Esophagus (tissue), 2 donors: ENCODE results near the gene ZSCAN5B. TPM values are rescaled to one million over a fixed set of nuclear protein-coding genes. Genes with fewer than 3 reads are reported as not detected.
"Not testable (repeated sequence)": the region's sequence is repeated elsewhere in the genome, so short reads cannot be mapped to it uniquely, and the experiment has no call there.

ENCODE experiments used
- H3K27ac ChIP-seq, 2 donors: one replicate each; pipeline ENCODE4 v1.5.1; 2013; ENCODE audit warnings: low read depth in 2 of 2, mild to moderate bottlenecking in 2 of 2, inconsistent platforms in 1 of 2, low read length in 1 of 2, moderate library complexity in 1 of 2
- H3K27me3 ChIP-seq, 2 donors: one replicate each; pipeline ENCODE4 v1.6.1; 2013; ENCODE audit warnings: low read length in 2 of 2, control low read depth in 1 of 2, mild to moderate bottlenecking in 1 of 2; ENCODE audit not compliant: insufficient read depth in 2 of 2, control insufficient read depth in 1 of 2
- H3K36me3 ChIP-seq, 2 donors: one replicate each; pipeline ENCODE4 v1.6.1; 2013; ENCODE audit warnings: low read length in 1 of 2; ENCODE audit not compliant: control insufficient read depth in 2 of 2, insufficient read depth in 2 of 2
- H3K4me1 ChIP-seq, 2 donors: one replicate each; pipeline ENCODE4 v1.6.1; 2013; ENCODE audit warnings: low read length in 1 of 2; ENCODE audit not compliant: control insufficient read depth in 2 of 2, insufficient read depth in 2 of 2
- H3K4me3 ChIP-seq, 2 donors: one replicate each; pipeline ENCODE4 v1.5.1; 2013; ENCODE audit warnings: low read length in 2 of 2, mild to moderate bottlenecking in 2 of 2, low read depth in 1 of 2, moderate library complexity in 1 of 2
- H3K9me3 ChIP-seq, 2 donors: one replicate each; pipeline ENCODE4 v1.6.1; 2013; ENCODE audit warnings: mild to moderate bottlenecking in 2 of 2, low read depth in 1 of 2, low read length in 1 of 2, moderate library complexity in 1 of 2; ENCODE audit not compliant: control insufficient read depth in 2 of 2, insufficient read depth in 1 of 2
- WGBS, 2 donors: extraction: QIAGEN DNeasy Blood & Tissue Kit; methylation state at CpG; one replicate each; pipeline ENCODE4 v1.1.7; 2013; 5-methylcytosine and 5-hydroxymethylcytosine counted together
- polyA plus RNA-seq, 2 donors: library from polyadenylated mRNA; stranded (reverse); fragments of 200-250 nt; gene quantifications; one replicate each; pipeline ENCODE4 v1.2.3, GENCODE V29; 2013
- donor health status: healthy with polysubstance abuse.
- donor health status: Bipolar disorder and iron deficiency.

Gene ZSCAN5B
- polyA plus RNA-seq, 2 donors: 0.01 to 0.04 TPM

DNA sequence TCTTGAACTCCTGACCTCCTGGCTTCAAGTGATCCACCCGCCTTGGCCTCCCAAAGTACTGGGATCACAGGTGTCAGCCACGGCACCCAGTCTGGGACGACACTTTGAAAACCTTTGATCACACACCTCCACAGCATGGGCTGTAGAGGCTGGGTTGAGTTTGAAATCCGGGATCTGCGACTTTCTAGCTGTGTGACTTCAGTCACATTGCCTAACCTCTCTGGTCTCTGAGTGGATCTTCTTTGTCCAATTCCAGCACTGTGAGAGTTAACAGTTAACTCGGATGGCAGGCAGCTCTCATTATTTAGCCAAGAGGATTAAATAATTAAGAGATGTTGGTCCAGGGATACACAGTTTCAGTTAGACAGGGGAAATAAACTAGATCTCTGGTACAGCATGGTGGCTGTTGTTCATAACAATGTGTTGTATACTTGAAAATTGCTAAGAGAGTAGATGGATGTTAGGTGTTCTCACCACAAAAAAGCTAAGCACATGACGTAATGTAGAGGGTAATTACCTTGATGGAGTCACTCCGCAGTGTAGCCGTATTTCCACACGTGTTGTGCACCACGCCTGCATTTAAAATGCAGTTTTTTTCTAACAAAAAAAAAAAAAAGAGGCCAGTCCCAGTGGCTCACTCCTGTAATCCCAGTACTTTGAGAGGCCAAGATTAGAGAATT is 19.9 kb downstream of the ZSCAN5B start:
- H3K4me3 ChIP-seq: no peak overlapping the region
- WGBS, 2 donors: 51 to 59% methylated on average over 11 of the region's 11 CpGs
- H3K27me3 ChIP-seq: peaks cover 0 to 3% of the 10 kb centered on the region in 2 donors
- no peak overlapping the region for H3K27ac ChIP-seq
- no peaks in the 10 kb centered on the region for H3K4me1 ChIP-seq
- H3K36me3 ChIP-seq: no peaks in the 10 kb centered on the region
- H3K9me3 ChIP-seq: no peaks in the 10 kb centered on the region

DNA sequence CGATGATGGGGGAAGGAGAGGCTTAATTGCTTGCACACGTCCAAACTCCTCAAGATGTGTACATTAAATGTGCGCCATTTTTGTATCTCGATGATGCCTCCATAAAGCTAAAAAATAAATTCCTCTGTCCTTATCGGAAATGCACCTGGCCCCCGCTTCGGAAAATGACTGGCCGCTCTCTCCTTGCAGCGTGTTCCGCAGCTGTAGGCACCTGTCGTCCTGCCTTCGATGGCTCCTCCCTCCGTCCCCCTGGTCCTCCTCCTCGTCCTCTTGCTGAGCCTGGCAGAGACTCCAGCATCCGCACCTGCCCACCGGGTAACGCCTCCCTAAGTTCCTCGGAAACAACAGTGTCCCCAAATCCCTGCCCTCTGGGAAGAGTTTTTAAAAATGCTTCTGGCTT is 20.7 kb downstream of the ZSCAN5B start:
- H3K4me3 ChIP-seq: no peak overlapping the region
- 75 to 78% methylated on average over 18 of the region's 18 CpGs for WGBS, 2 donors
- no peaks in the 10 kb centered on the region for H3K36me3 ChIP-seq
- no peak overlapping the region for H3K27ac ChIP-seq
- peaks cover 0 to 3% of the 10 kb centered on the region in 2 donors for H3K27me3 ChIP-seq
- H3K4me1 ChIP-seq: no peaks in the 10 kb centered on the region
- H3K9me3 ChIP-seq: no peaks in the 10 kb centered on the region

DNA sequence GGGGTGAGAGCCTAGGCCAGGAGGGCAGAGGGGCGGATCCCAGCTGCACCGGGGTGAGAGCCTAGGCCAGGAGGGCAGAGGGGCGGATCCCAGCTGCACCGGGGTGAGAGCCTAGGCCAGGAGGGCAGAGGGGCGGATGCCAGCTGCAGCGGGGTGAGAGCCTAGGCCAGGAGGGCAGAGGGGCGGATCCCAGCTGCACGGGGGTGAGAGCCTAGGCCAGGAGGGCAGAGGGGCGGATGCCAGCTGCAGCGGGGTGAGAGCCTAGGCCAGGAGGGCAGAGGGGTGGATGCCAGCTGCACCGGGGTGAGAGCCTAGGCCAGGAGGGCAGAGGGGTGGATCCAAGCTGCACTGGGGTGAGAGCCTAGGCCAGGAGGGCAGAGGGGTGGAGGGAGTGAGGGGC is 21.3 kb downstream of the ZSCAN5B start:
- H3K4me1 ChIP-seq, H3K9me3 ChIP-seq: not testable (repeated sequence)
- 69 to 73% methylated on average over 3 to 11 of the region's 11 CpGs for WGBS, 2 donors

DNA sequence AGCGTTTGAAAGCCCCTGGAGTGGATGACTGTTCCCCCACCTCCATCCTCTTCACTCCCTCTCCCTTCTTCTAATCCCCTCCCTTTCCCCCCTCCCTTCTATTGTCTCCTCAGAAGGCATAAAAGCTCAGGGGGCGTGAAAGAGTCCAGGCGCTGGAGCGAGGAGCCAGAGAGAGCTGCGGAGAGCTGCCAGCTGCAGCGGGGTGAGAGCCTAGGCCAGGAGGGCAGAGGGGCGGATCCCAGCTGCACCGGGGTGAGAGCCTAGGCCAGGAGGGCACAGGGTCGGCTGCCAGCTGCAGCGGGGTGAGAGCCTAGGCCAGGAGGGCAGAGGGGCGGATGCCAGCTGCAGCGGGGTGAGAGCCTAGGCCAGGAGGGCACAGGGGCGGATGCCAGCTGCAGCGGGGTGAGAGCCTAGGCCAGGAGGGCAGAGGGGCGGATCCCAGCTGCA is 21.7 kb downstream of the ZSCAN5B start, which contains the start of gene GALP:
GALP (plus strand) TSS at position 148 of the 447 bp plus-strand sequence. CDS start 1,101 bp downstream, outside the sequence.
- WGBS, 2 donors: 45 to 49% methylated on average over 13 to 15 of the region's 15 CpGs
- H3K4me1 ChIP-seq, H3K9me3 ChIP-seq, H3K36me3 ChIP-seq, H3K27me3 ChIP-seq, H3K27ac ChIP-seq, H3K4me3 ChIP-seq: not testable (repeated sequence)

More for the DNA sequence above, 21.3 kb downstream of the ZSCAN5B start:
- not testable (repeated sequence) for H3K27me3 ChIP-seq, H3K27ac ChIP-seq, H3K36me3 ChIP-seq, H3K4me3 ChIP-seq

DNA sequence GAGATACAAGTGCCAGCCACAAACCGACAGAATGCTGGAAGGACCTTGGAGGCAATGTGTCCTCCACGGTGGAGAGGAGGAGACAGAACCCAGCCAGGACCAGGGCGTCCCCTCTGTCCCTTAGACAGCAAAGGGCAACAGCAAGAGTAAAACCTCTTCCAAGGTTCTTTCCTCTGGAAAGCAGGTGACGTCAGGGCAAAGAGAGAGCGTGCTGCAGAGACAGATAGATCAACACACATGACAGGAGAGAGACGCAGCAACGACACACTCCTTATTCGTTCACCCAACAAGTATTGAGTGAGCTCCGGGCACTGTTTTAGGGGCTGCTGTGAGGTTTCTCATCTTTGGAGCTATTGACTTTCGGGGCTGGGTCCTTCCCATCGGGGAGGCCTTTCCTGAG is 23.0 kb downstream of the ZSCAN5B start:
- H3K4me1 ChIP-seq: peaks cover 0 to 4% of the 10 kb centered on the region in 2 donors
- no peaks in the 10 kb centered on the region for H3K9me3 ChIP-seq
- H3K36me3 ChIP-seq: no peaks in the 10 kb centered on the region
- 34 to 36% methylated on average over 11 of the region's 11 CpGs for WGBS, 2 donors
- peaks cover 0 to 3% of the 10 kb centered on the region in 2 donors for H3K27me3 ChIP-seq
- H3K27ac ChIP-seq: no peak overlapping the region
- no peak overlapping the region for H3K4me3 ChIP-seq

DNA sequence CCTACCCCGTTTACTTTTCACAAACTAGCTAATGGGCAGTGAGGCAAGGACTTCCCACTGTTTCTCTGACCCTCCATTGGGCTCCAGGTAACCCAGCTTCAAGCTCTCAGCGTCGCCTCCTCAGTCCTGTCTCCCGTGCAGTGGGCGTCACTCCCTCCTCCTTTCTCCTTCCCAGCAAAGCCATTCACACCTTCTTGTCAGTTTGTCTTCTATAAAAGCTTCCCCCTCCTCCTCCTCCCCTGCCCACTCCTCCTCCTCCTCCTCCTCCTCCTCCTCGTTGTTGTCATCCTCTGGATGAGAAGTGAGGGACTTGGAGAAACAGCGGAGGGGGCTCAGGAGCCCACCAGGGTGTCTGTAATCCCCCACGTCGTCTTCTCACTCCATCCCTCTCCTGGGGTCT is 23.5 kb downstream of the ZSCAN5B start:
- no peak overlapping the region for H3K4me3 ChIP-seq
- H3K9me3 ChIP-seq: no peaks in the 10 kb centered on the region
- no peak overlapping the region for H3K27ac ChIP-seq
- H3K27me3 ChIP-seq: peaks cover 0 to 3% of the 10 kb centered on the region in 2 donors
- H3K4me1 ChIP-seq: peaks cover 0 to 4% of the 10 kb centered on the region in 2 donors
- no peaks in the 10 kb centered on the region for H3K36me3 ChIP-seq
- WGBS, 2 donors: 21 to 25% methylated on average over 9 of the region's 9 CpGs

DNA sequence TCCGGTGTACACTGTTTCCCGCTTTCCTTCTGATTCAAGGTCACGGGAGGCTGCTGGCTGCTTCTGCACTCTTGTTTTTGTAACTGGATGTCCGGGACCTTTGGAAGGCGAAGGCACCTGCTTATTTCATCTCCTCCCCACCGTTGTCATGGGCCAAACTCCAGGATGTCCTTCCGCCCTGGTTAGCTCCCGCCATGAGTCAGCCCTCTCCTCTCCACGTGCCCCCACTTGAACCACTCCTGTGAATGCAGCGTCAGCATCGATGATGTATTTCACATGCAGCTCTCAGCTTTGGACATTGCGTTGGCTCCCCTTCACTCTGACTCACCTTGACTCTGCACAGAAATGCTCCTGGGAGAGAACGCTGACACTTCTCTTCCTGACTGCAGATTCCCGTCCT is 27.3 kb downstream of the ZSCAN5B start:
- H3K36me3 ChIP-seq: no peaks in the 10 kb centered on the region
- H3K27ac ChIP-seq: no peak overlapping the region
- WGBS, 2 donors: 45 to 50% methylated on average over 14 of the region's 14 CpGs
- peaks cover 0 to 4% of the 10 kb centered on the region in 2 donors for H3K4me1 ChIP-seq
- H3K9me3 ChIP-seq: no peaks in the 10 kb centered on the region
- no peak overlapping the region for H3K4me3 ChIP-seq
- H3K27me3 ChIP-seq: peaks cover 0 to 3% of the 10 kb centered on the region in 2 donors

DNA sequence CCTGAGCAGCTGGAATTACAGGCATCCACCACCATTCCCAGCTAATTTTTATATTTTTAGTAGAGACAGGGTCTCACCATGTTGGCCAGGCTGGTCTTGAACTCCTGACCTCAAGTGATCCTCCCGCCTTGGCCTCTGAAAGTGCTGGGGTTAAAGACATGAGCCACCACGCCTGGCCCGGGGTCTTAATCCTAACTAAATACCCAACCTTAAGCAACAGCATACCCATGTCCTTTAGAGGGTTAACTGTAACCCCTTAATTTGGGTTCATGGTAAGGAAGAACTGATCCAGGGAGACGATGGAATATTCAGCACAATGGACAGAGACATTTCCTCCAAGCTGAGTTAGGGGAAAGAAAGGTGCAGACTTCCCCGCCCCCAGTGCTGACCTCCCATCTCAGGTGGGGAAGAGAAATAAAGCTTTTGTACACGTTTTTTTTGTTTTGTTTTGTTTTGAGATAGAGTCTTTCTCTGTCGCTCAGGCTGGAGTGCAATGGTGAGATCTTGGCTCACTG is 30.5 kb downstream of the ZSCAN5B start:
- H3K9me3 ChIP-seq: peaks cover 0 to 2% of the 10 kb centered on the region in 2 donors
- no peaks in the 10 kb centered on the region for H3K36me3 ChIP-seq
- H3K27me3 ChIP-seq: no peaks in the 10 kb centered on the region
- no peak overlapping the region for H3K27ac ChIP-seq
- peaks cover 0 to 4% of the 10 kb centered on the region in 2 donors for H3K4me1 ChIP-seq
- no peak overlapping the region for H3K4me3 ChIP-seq
- 44 to 49% methylated on average over 7 of the region's 7 CpGs for WGBS, 2 donors

DNA sequence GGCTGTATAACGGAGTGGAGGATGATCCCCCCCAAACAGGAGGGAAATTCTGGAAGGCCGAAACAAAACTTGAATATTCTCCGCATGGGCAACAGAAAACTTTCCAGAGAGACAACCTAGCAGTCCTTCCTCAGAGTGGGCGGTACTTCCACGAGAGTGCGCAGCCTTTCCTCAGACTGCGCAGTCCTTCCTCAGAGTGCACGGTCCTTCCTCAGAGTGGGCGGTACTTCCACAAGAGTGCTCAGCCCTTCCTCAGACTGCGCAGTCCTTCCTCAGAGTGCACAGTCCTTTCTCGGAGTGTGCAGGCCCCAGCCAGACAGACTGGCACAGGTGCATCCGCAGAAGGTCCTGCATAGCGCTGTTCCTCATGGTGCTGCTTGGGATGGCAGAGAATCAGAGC is 34.5 kb downstream of the ZSCAN5B start:
- Histone ChIP-seq H3K36me3 (peaks cover 0 to 24% of the 10 kb centered on the region in 2 donors), H3K9me3 (peaks cover 0 to 5% of the 10 kb centered on the region in 2 donors), H3K4me3 (no peak overlapping the region), H3K27me3 (no peaks in the 10 kb centered on the region), H3K27ac (no peak overlapping the region), H3K4me1 (no peaks in the 10 kb centered on the region)
- WGBS, 2 donors: 88 to 91% methylated on average over 13 of the region's 13 CpGs

DNA sequence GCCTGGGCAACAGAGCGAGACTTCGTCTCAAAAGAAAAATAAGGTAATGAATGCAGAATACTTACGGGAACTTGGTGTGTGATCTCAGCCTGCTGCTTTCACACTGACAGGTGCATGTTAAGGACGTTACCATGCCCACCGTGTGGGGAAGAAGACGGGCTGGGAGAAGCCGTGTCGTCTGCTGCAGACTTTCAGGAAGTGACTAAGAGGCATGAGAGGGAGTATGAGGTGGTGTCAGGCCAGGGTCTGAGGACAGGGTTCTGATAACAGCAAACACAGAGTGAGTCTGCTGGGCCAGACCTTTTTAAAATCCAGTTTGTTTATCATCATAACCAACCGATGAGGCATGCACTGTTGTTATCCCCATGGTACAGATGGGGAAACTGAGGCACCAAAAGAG is 35.3 kb downstream of the ZSCAN5B start:
- no peaks in the 10 kb centered on the region for H3K4me1 ChIP-seq
- 65 to 69% methylated on average over 9 of the region's 9 CpGs for WGBS, 2 donors
- no peaks in the 10 kb centered on the region for H3K27me3 ChIP-seq
- peaks cover 0 to 26% of the 10 kb centered on the region in 2 donors for H3K36me3 ChIP-seq
- H3K9me3 ChIP-seq: peaks cover 0 to 5% of the 10 kb centered on the region in 2 donors
- no peak overlapping the region for H3K27ac ChIP-seq
- H3K4me3 ChIP-seq: no peak overlapping the region
